Lung (tissue), 12 donors: Measurements from ENCODE around the gene HIVEP1. TPM values are rescaled to one million over a fixed set of nuclear protein-coding genes. Genes with fewer than 3 reads are reported as not detected.

Source experiments
- ATAC-seq: fragments of 200-7000 bp; cut with Tn5 transposase; one replicate; pipeline ENCODE4 v1.9.1; 2020; ENCODE audit warnings: moderate number of reproducible peaks; ENCODE audit not compliant: insufficient read depth, low FRiP score
- DNase-seq, 3 donors: peaks; one replicate each; pipeline ENCODE4 v3.0.0-alpha.2; 2013 to 2017
- H3K27ac ChIP-seq, 2 donors: one replicate each; pipeline ENCODE4 v1.5.1; 2013; ENCODE audit warnings: mild to moderate bottlenecking in 2 of 2, moderate library complexity in 2 of 2, control low read depth in 1 of 2, inconsistent platforms in 1 of 2, low read depth in 1 of 2, low read length in 1 of 2
- H3K27me3 ChIP-seq, 3 donors: one replicate each; pipeline ENCODE4 v1.5.1; 2013; ENCODE audit warnings: low read length in 2 of 3; ENCODE audit not compliant: control insufficient read depth in 3 of 3, insufficient read depth in 3 of 3
- H3K36me3 ChIP-seq, 4 donors: one replicate each; pipeline ENCODE4 v1.5.1; 2013; ENCODE audit warnings: low read length in 4 of 4, mild to moderate bottlenecking in 1 of 4, moderate library complexity in 1 of 4; ENCODE audit not compliant: control insufficient read depth in 4 of 4, insufficient read depth in 4 of 4
- H3K4me1 ChIP-seq, 5 donors: one replicate each; pipeline ENCODE4 v1.5.1; 2013; ENCODE audit warnings: low read length in 5 of 5, mild to moderate bottlenecking in 2 of 5, moderate library complexity in 1 of 5; ENCODE audit not compliant: control insufficient read depth in 5 of 5, insufficient read depth in 5 of 5
- H3K4me3 ChIP-seq: one replicate; pipeline ENCODE4 v1.5.1; 2013; ENCODE audit warnings: mild to moderate bottlenecking, control low read depth, moderate library complexity
- H3K9ac ChIP-seq, 2 donors: one replicate each; pipeline ENCODE4 v1.5.1; 2013; ENCODE audit warnings: low read length in 2 of 2, control low read depth in 1 of 2; ENCODE audit not compliant: insufficient read depth in 1 of 2
- H3K9me3 ChIP-seq, 4 donors: one replicate each; pipeline ENCODE4 v1.5.1; 2013; ENCODE audit warnings: low read length in 3 of 4, mild to moderate bottlenecking in 1 of 4, moderate library complexity in 1 of 4; ENCODE audit not compliant: control insufficient read depth in 4 of 4, insufficient read depth in 3 of 4
- CTCF ChIP-seq: IDR thresholded peaks from 2 replicates; pipeline ENCODE4 v1.5.1; 2012; ENCODE audit warnings: mild to moderate bottlenecking; ENCODE audit errors: control extremely low read depth, extremely low read depth
- WGBS, 2 donors: extraction: QIAGEN DNeasy Blood & Tissue Kit; methylation state at CpG; one replicate each; pipeline ENCODE4 v1.1.7; 2013; 5-methylcytosine and 5-hydroxymethylcytosine counted together
- polyA plus RNA-seq, 2 donors: library from polyadenylated mRNA; stranded (reverse); fragments of 200-250 nt; gene quantifications; one replicate each; pipeline ENCODE4 v1.2.1, GENCODE V29; 2013
- total RNA-seq, 2 donors: library from RNA; depleted of rRNA in 1 of 2; stranded (reverse); fragments of >200 nt in 1 of 2; gene quantifications; one replicate each; pipeline ENCODE4 v1.2.1, GENCODE V29; 2014 to 2021
- donor health status: control.
- donor health status: control.
- donor health status: Bipolar disorder and iron deficiency.
- donor health status: healthy.
- donor health status: DM: yes; HTN: yes; CAD: no.

The HIVEP1 gene
- total and polyA plus RNA-seq, 4 donors: 3.1 to 49.6 (median 20.5) TPM

DNA sequence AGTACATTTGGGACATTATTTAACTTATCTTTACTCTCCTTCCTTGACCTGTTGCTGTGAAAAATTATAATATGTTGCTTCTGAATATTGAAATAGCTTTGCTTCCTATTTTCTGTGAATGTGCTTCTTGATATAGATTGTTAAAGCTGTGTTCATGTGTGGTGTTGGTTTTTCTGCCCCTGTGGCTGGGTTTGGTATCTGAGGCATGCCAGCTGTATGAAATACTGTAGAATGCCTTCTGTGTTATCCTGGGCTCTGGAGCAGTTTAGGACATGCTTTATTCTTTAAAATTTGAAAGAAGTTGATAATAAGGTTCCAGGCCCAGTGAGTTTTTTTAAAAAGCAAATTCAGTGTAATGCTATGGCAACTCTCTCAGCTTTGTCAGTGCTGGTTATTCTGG, 71.7 kb downstream of the HIVEP1 start:
- Histone ChIP-seq H3K36me3 (no peaks in the 10 kb centered on the region), H3K9ac (no peak overlapping the region), H3K4me3 (no peak overlapping the region), H3K9me3 (no peaks in the 10 kb centered on the region), H3K4me1 (peaks cover 0 to 17% (median 7%) of the 10 kb centered on the region in 5 donors), H3K27ac (no peak overlapping the region), H3K27me3 (no peaks in the 10 kb centered on the region)
- TF ChIP-seq CTCF: no peak
- no peak for ATAC-seq
- DNase-seq: no peak

DNA sequence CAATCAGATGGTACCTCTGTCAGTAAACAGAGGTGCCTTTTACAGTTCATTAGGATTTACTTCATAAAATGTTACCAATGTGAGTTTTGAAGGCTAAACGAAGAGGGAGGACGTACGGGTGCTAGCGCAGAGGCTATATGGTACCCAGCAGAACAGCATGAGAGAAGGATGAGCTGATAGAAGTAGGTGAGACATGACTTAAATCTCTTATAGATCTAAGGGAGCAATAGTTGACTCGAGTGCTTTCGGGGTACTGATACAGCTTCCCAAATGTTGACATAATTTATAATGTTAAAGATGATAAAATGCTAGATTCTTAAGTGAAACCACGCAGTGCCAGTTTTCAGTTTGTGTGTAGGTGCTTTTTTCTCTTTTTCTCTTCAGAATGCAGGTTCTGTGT, 72.6 kb downstream of the HIVEP1 start:
- Histone ChIP-seq H3K27me3 (no peaks in the 10 kb centered on the region), H3K36me3 (peaks cover 0 to 2% (median 0%) of the 10 kb centered on the region in 4 donors), H3K4me1 (peaks cover 0 to 17% (median 6%) of the 10 kb centered on the region in 5 donors), H3K9me3 (no peaks in the 10 kb centered on the region), H3K27ac (no peak overlapping the region), H3K4me3 (no peak overlapping the region), H3K9ac (no peak overlapping the region)
- no peak for TF ChIP-seq CTCF
- WGBS, 2 donors: 73 to 74% methylated on average over 7 of the region's 7 CpGs
- DNase-seq (no peak), ATAC-seq (no peak)

DNA sequence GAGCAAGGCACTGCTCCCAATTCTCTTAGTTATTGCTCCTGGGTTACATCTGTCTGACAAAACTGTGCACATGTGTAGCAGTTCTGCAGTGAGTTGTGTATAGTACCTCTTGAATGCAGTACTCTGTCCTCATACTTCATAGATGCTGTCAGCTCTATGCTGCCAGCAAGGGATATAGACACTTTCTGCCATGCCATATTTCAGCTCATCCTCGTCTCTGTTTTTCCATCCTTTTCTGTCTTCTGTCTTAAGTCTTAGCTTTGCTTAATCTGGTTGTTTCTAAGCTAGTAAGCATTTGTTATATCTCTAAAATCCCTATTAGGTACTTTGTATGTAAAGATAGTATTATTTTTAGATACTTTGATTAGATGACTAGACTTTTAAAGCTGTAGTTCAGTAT, 76.4 kb downstream of the HIVEP1 start:
- DNase-seq: no peak
- H3K27ac ChIP-seq: no peak overlapping the region
- H3K27me3 ChIP-seq: no peaks in the 10 kb centered on the region
- H3K4me3 ChIP-seq: no peak overlapping the region
- no peak overlapping the region for H3K9ac ChIP-seq
- no peak for ATAC-seq
- peaks cover 0 to 3% (median 1%) of the 10 kb centered on the region in 4 donors for H3K36me3 ChIP-seq
- 88 to 94% methylated on average over 1 of the region's 1 CpG for WGBS, 2 donors
- no peaks in the 10 kb centered on the region for H3K9me3 ChIP-seq
- peaks cover 0 to 8% (median 1%) of the 10 kb centered on the region in 5 donors for H3K4me1 ChIP-seq
- no peak for TF ChIP-seq CTCF

DNA sequence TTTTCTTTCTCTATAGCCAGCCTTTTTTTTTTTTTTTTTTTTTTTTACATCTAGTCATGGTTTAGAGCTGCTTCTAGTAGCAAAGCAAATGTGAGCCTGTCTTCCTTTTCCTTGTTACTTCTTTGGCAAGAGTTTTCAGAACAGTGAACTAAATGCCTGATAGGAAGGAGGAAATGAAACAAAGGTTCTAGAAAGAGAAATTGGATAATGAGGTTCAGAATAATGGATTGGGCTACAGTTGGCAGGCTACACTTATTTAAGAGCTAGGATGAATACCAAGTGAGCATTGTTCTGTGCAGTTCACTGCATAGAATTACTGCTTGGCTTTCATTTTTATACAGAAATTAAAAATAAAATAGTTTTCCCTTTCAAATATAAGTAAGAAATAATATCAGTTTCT, 78.6 kb downstream of the HIVEP1 start:
- no peak for TF ChIP-seq CTCF
- ATAC-seq: no peak
- Histone ChIP-seq H3K9ac (no peak overlapping the region), H3K27me3 (no peaks in the 10 kb centered on the region), H3K4me3 (no peak overlapping the region), H3K36me3 (peaks cover 0 to 3% (median 1%) of the 10 kb centered on the region in 4 donors), H3K27ac (no peak overlapping the region), H3K4me1 (peaks cover 0 to 1% (median 0%) of the 10 kb centered on the region in 5 donors), H3K9me3 (no peaks in the 10 kb centered on the region)
- peak in 1 of 3 donors; percentile 18 for DNase-seq
